Progenitor cell of endocrine pancreas (in vitro differentiated cells): ENCODE data around the gene GSE1. TPM values are rescaled to one million over a fixed set of nuclear protein-coding genes. Genes with fewer than 3 reads are reported as not detected.

Experiments
- DNase-seq: peaks from one replicate; pipeline ENCODE4 v3.0.0; 2021; ENCODE audit warnings: low spot score; ENCODE audit not compliant: unreplicated experiment
- H3K27ac Mint-ChIP-seq: 2 replicates; pipeline ENCODE4 v1.8.0; 2021; ENCODE audit warnings: mild to moderate bottlenecking, moderate library complexity, mixed read lengths
- H3K27me3 Mint-ChIP-seq: 2 replicates; pipeline ENCODE4 v1.8.0; 2021; ENCODE audit warnings: mixed read lengths
- H3K36me3 Mint-ChIP-seq: 2 replicates; pipeline ENCODE4 v1.8.0; 2022; ENCODE audit warnings: mixed read lengths; ENCODE audit not compliant: insufficient read depth
- H3K4me1 Mint-ChIP-seq: 2 replicates; pipeline ENCODE4 v1.8.0; 2021; ENCODE audit warnings: low read depth, mixed read lengths
- H3K4me3 Mint-ChIP-seq: 2 replicates; pipeline ENCODE4 v1.8.0; 2021; ENCODE audit warnings: low read depth, mild to moderate bottlenecking, moderate library complexity, mixed read lengths
- H3K9me3 Mint-ChIP-seq: 2 replicates; pipeline ENCODE4 v1.8.0; 2021; ENCODE audit warnings: low read depth, mixed read lengths
- CTCF ChIP-seq: fragments of 200-600 bp; sonication (generic); IDR thresholded peaks from one replicate; pipeline ENCODE4 v1.5.0; 2021; ENCODE audit warnings: antibody characterized with exemption, mild to moderate bottlenecking; ENCODE audit not compliant: unreplicated experiment
- total RNA-seq: library from RNA; stranded (reverse); gene quantifications from 2 replicates; pipeline ENCODE4 v1.2.1, GENCODE V29; 2021

Gene GSE1
- total RNA-seq, 1 donor from 2014 or later = 136 TPM

GRCh38 chr16:85664580-85665372, 51.7 kb downstream of the GSE1 start:
- Mint-ChIP-seq H3K36me3 (peaks cover 30% of the 10 kb centered on the region), H3K4me1 (no peaks in the 10 kb centered on the region), H3K9me3 (no peaks in the 10 kb centered on the region), H3K27me3 (no peaks in the 10 kb centered on the region), H3K27ac (peak overlapping the region; percentile 37), H3K4me3 (no peak overlapping the region)
- TF ChIP-seq CTCF = no peak
- no peak for DNase-seq

- no peak for TF ChIP-seq CTCF
- Mint-ChIP-seq H3K27me3 (no peaks in the 10 kb centered on the region), H3K4me3 (no peak overlapping the region), H3K4me1 (no peaks in the 10 kb centered on the region), H3K9me3 (no peaks in the 10 kb centered on the region), H3K27ac (peak overlapping the region; percentile 26), H3K36me3 (peaks cover 31% of the 10 kb centered on the region)
- no peak for DNase-seq
Measured at GRCh38 chr16:85665373-85665740, 52.2 kb downstream of the GSE1 start.

- Mint-ChIP-seq H3K27ac (peak overlapping the region; percentile 58), H3K4me1 (no peaks in the 10 kb centered on the region), H3K36me3 (peaks cover 32% of the 10 kb centered on the region), H3K27me3 (no peaks in the 10 kb centered on the region), H3K9me3 (no peaks in the 10 kb centered on the region), H3K4me3 (no peak overlapping the region)
- TF ChIP-seq CTCF = no peak
- no peak for DNase-seq
Measured at GRCh38 chr16:85665929-85666328, 52.8 kb downstream of the GSE1 start.

GRCh38 chr16:85667261-85667660, 54.1 kb downstream of the GSE1 start:
- Mint-ChIP-seq H3K9me3 (no peaks in the 10 kb centered on the region), H3K36me3 (peaks cover 35% of the 10 kb centered on the region), H3K4me1 (no peaks in the 10 kb centered on the region), H3K27ac (peak overlapping the region; percentile 69), H3K4me3 (no peak overlapping the region), H3K27me3 (no peaks in the 10 kb centered on the region)
- no peak for TF ChIP-seq CTCF
- no peak for DNase-seq

GRCh38 chr16:85667841-85668413, 54.8 kb downstream of the GSE1 start:
- no peak overlapping the region for H3K4me3 Mint-ChIP-seq
- no peaks in the 10 kb centered on the region for H3K27me3 Mint-ChIP-seq
- no peak for TF ChIP-seq CTCF
- H3K9me3 Mint-ChIP-seq = no peaks in the 10 kb centered on the region
- peaks cover 2% of the 10 kb centered on the region for H3K4me1 Mint-ChIP-seq
- peaks cover 36% of the 10 kb centered on the region for H3K36me3 Mint-ChIP-seq
- DNase-seq = no peak
- no peak overlapping the region for H3K27ac Mint-ChIP-seq
